WTC11 (cell line): ENCODE measurements around the gene PBX3.

Experiments
- ATF3 ChIP-seq: sonication (generic); formaldehyde crosslinking; conservative IDR thresholded peaks from 2 replicates; pipeline ENCODE4 v1.8.1; 2022; ENCODE audit warnings: mild to moderate bottlenecking, missing genetic modification reagents
- CTCF ChIP-seq: fragments of 200-600 bp; IDR thresholded peaks from 2 replicates; pipeline ENCODE4 v1.8.0; 2022; ENCODE audit warnings: antibody characterized with exemption
- E2F5 ChIP-seq: sonication (generic); formaldehyde crosslinking; IDR thresholded peaks from 2 replicates; pipeline ENCODE4 v1.8.1; 2022; ENCODE audit warnings: mild to moderate bottlenecking, moderate library complexity, missing genetic modification reagents
- FOXP1 ChIP-seq: sonication (generic); formaldehyde crosslinking; IDR thresholded peaks from 2 replicates; pipeline ENCODE4 v1.8.0; 2022; ENCODE audit warnings: missing genetic modification reagents, mild to moderate bottlenecking, moderate library complexity, borderline replicate concordance
- GABPB1 ChIP-seq: sonication (generic); formaldehyde crosslinking; IDR thresholded peaks from 2 replicates; pipeline ENCODE4 v1.8.1; 2023; ENCODE audit warnings: mild to moderate bottlenecking, missing genetic modification reagents
- NR1H2 ChIP-seq: sonication (generic); formaldehyde crosslinking; IDR thresholded peaks from 2 replicates; pipeline ENCODE4 v1.9.0; 2021; ENCODE audit warnings: mild to moderate bottlenecking, moderate library complexity, missing genetic modification reagents
- PREB ChIP-seq: sonication (generic); formaldehyde crosslinking; IDR thresholded peaks from 2 replicates; pipeline ENCODE4 v1.8.1; 2022; ENCODE audit warnings: mild to moderate bottlenecking, missing genetic modification reagents, moderate library complexity, borderline replicate concordance
- USF2 ChIP-seq: sonication (generic); formaldehyde crosslinking; IDR thresholded peaks from 2 replicates; pipeline ENCODE4 v1.8.1; 2023; ENCODE audit warnings: mild to moderate bottlenecking, missing genetic modification reagents, moderate library complexity
- ZNF263 ChIP-seq: sonication (generic); formaldehyde crosslinking; IDR thresholded peaks from 2 replicates; pipeline ENCODE4 v1.8.1; 2022; ENCODE audit warnings: low read depth, mild to moderate bottlenecking, moderate library complexity, missing genetic modification reagents
- ZNF416 ChIP-seq: fragments of 250-450 bp; sonication (Bioruptor Pico); IDR thresholded peaks from 2 replicates; pipeline ENCODE4 v1.9.0; 2021; ENCODE audit warnings: mild to moderate bottlenecking, inconsistent platforms

- TF ChIP-seq ATF3 = no peak
- no peak for TF ChIP-seq FOXP1 (CRISPR knock-in tag)
- no peak for TF ChIP-seq USF2 (CRISPR knock-in tag)
- TF ChIP-seq NR1H2 (CRISPR knock-in tag) = no peak
- no peak for TF ChIP-seq GABPB1
- TF ChIP-seq PREB (CRISPR knock-in tag) = no peak
- no peak for TF ChIP-seq CTCF
- no peak for TF ChIP-seq ZNF263 (CRISPR knock-in tag)
- no peak for TF ChIP-seq ZNF416 (CRISPR knock-in tag)
- no peak for TF ChIP-seq E2F5 (CRISPR knock-in tag)
Measured at GRCh38 chr9:125768803-125769202, 21.6 kb downstream of the PBX3 start.
